GM18511 (cell line): Measurements from ENCODE around the gene TNS4.

Experiments
- ATAC-seq: cut with Tn5 transposase; IDR thresholded peaks from one replicate; pipeline ENCODE4 v1.9.1; 2021; ENCODE audit warnings: mild to moderate bottlenecking, moderate library complexity; ENCODE audit not compliant: unreplicated experiment

The TNS4 gene

GRCh38 chr17:40536295-40537171 is 35.1 kb upstream of the TNS4 start:
- no peak for ATAC-seq

DNA sequence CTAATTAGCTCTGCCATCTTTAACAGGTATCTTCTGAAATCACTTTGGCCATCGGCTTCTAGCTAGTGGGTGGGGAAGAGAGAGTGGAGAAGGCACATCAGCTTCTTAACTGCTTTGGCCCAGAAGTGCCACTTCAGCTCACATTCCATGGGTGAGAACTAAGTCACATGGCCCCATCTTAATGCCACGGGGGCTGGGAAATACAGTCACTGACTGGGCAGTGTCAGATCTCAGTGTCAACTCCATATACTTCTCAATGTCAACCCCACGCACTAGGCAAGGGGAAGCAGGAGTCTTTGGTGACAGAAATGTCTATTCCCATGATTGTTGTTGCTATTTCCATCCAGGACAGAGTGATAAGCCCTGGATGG is 34.5 kb upstream of the TNS4 start:
- no peak for ATAC-seq

GRCh38 chr17:40535438-40535837 is 34.0 kb upstream of the TNS4 start:
- no peak for ATAC-seq

DNA sequence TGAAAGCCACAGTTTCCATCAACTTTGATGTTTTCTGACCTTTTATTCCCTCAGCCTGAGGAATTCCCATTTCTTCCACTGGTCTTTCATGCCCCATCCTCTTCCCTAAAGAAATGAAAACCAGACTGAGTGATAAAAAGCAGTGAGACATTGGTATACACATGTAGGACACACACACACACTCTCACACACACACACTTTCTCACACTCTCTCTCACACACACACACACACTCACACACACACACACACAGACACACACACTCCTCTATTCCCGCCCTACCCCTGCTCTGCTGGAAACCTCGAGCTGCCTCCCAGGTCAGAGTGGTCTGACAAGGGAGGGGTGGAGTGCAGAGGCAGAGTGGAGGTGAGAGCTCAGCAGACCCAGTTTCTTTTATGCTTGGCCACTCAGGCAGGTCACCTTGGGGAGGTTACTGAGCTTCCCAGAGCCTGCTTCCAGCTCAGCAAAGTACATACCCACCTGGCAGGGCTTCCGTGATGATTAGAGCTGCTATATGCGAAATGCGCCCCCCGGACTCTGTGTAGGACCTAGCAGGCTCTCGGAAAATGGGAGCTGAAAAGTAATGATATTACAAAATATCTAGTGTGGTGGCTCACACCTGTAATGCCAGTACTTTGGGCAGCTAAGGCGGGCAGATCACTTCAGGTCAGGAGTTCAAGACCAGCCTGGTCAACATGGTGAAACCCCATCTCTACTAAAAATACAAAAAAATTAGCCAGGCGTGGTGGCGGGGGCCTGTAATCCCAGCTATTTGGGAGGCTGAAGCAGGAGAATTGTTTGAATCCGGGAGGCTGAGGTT is 33.2 kb upstream of the TNS4 start:
- ATAC-seq, result no peak

DNA sequence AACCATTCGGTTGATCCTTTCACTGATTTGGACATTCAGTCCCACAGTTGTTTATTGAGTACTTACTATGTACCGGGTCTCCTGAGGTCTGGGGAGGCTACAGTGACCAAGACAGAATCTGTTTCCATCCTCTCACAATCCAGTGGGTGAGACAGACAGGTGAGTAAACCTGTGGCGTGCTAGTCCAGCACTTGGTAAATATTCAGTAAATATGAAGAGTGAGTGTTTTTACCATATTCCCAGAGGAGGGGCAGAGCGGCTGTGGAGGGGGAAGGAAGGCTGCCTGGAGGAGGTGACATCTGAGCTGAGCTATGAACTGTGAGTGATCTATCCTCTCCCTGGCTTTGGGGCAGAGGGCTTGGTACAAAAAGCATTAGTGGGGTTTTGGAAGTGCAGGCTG is 32.5 kb upstream of the TNS4 start:
- ATAC-seq, result no peak

DNA sequence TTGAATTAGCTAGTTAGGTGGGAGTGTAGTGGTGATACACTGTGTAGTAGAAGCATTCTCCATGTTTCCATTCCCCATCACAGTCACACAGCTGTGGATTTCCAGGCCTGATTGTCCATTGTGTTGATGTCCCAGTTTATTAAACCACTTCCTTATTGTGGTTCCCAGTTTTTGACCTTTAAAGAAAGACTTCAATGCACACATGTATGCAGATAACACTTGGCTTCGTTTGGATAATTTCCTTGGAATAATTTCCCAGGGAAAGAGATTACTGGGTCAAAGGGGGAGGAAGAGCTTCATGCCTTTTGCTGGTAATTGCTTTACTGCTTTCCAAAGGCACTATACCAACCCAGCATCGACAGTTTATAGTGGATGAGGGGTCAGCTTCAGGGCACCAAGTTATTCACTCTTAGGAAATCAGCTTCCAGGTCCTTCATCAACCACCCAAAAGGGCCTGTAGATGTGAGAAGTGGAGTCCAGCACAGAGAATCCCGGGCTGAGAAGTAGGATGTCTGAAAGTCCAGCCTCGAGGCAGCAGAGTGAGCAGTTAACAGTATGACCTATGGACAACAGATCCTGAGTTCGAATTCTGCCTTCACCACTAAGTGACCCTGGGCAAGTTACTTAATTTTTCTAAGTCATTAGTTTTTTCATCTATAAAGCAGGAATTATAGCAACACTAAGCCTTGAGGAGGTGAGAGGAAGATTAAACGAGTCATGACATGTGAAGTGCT is 31.3 kb upstream of the TNS4 start:
- ATAC-seq, result no peak

GRCh38 chr17:40531051-40531991 is 29.9 kb upstream of the TNS4 start:
- no peak for ATAC-seq

DNA sequence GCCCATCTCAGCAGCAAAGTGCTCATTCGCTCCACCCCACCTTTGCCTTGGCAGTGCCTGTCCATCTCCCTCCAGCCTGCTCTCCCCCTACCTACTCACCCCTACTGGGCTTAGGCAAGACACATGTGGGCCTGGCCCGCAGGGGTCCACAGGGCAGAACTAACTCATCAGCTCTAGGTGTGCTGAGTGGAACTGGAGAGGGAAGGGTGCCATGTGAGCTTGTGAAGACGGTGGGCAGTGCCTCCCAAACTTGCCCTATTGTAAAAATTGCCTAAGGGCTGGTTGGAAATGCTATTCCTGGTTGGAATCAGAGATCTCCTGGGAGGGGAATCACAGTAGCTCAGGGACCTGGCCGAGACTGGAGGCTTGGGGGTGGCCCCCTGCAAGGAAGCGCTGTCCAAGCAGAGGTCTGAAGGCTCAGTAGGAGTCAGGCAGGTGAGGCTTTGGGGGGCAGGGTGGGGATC is 29.1 kb upstream of the TNS4 start:
- ATAC-seq, result no peak

DNA sequence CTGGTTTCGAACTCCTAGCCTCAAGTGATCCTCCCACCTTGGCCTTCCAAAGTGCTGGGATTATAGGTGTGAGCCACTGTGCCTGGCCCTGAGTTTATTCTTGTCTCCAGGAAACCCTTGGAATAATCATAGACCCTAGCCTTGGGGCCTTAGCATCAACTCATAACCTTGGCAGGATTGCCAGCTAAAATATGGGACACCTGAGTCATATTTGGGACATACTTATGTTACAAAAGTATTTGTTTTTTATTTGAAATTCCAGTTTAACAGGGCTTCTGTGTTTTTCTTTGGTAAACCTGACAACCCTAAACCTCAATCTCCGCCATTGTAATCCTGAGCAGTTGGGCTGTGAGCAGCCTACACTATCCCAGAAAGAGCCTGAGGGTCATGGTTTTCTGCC is 28.6 kb upstream of the TNS4 start:
- ATAC-seq, result no peak

GRCh38 chr17:40528692-40529417 is 27.4 kb upstream of the TNS4 start:
- ATAC-seq, result no peak

DNA sequence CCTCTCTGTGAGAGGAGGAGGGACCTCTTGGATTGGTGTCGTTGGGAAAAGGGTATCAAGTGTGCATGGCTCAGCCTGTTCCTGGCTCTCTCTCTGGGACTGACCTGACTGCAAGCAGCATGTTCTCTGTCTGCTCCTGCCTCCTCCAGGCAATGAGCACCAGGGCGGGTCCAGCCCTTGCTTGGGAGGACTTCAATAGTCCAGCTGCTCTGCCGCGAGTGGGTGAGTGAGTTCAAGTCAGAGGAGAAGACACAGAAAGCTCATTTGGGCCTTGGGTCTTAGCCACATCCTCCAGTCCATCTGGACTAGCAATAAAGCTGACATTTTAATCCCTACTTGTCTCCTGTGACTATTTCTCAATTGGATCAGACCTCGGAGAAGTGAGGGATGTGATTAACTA is 25.2 kb upstream of the TNS4 start:
- no peak for ATAC-seq

DNA sequence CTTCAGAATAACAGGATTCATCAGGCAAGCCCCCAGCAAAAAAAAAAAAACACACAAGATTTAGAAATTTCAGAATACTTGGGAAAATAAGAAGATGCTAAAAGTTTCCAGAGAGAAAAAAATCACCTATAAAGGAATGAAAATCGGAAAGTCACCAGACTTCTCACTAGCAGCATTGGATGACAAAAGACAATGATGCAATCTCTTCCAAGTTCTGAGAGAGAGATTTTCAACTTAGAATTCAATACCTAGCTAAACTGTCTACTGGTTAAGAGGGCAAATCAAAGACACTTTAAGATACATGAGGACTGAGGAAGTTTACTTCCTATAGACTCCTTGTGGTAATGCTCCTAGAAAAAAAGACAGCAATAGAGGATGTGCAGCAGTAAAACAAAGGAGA is 23.9 kb upstream of the TNS4 start:
- no peak for ATAC-seq

- no peak for ATAC-seq
Observed at GRCh38 chr17:40524243-40524965, 23.0 kb upstream of the TNS4 start.

DNA sequence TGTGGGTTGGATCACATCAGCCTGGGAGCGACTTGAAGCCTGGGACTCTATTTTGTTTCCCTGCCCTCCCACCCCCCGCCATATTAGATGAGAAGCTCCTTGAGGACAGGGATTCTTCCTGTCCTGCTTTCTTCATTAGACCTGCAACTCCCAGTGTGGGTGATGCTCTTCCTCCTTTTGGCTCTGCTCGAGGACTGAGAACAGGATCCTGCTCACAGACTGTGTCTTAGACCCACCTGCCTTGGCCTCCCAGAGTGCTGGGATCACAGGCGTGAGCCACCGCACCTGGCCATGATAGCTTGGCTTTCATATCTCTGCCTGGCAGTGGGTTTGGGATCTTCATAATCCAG is 21.5 kb upstream of the TNS4 start:
- ATAC-seq, result no peak

GRCh38 chr17:40522250-40522960 is 21.0 kb upstream of the TNS4 start:
- no peak for ATAC-seq

GRCh38 chr17:40520991-40521453 is 19.6 kb upstream of the TNS4 start:
- ATAC-seq, result no peak

GRCh38 chr17:40519089-40519775 is 17.8 kb upstream of the TNS4 start:
- ATAC-seq, result no peak
